Stimulated activated naive CD8-positive, alpha-beta T cell treated with anti-CD3 and anti-CD28 coated beads, Interleukin-15, Interleukin-2, amounts not matched to agents 100 ng/mL and 50 ng/mL, for 24 hours (primary cell): ENCODE results near the gene NPAS3.

Source experiments
- H3K27ac Mint-ChIP-seq: one replicate; pipeline ENCODE4 v1.8.0; 2021; ENCODE audit warnings: mild to moderate bottlenecking, mixed read lengths
- H3K27me3 Mint-ChIP-seq: one replicate; pipeline ENCODE4 v1.8.0; 2021; ENCODE audit warnings: mixed read lengths
- H3K36me3 Mint-ChIP-seq: one replicate; pipeline ENCODE4 v1.8.0; 2021; ENCODE audit warnings: low read depth, mixed read lengths
- H3K4me1 Mint-ChIP-seq: one replicate; pipeline ENCODE4 v1.8.0; 2021; ENCODE audit warnings: low read depth, mixed read lengths
- H3K4me3 Mint-ChIP-seq: one replicate; pipeline ENCODE4 v1.8.0; 2021; ENCODE audit warnings: mild to moderate bottlenecking, mixed read lengths
- H3K9me3 Mint-ChIP-seq: one replicate; pipeline ENCODE4 v1.8.0; 2021; ENCODE audit warnings: mixed read lengths

Gene NPAS3

DNA sequence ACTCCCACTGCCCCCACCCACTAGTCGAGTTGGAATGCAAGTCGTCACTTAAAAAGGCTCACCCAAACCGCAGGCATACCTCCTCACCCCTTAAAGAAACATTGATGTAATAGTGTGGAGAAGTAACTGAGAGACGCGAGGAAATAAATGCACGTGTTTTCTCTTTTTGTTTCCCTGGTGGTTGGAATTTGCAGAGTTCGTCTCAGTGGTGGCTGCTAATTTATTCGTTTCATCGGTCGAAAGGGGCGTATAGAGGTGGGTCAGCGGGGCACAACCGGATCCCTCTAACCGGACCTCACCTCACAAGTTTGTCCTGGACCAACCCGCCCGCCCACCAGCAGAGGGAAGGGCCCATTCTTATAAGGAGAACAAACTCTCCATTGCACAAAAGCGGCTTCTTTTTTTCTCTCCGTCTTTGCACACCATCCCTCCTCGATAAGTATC lies 5.0 kb upstream of the NPAS3 start:
- H3K27me3 Mint-ChIP-seq = peaks cover 69% of the 10 kb centered on the region
- no peaks in the 10 kb centered on the region for H3K9me3 Mint-ChIP-seq
- no peak overlapping the region for H3K27ac Mint-ChIP-seq
- H3K4me3 Mint-ChIP-seq = no peak overlapping the region
- H3K36me3 Mint-ChIP-seq = no peaks in the 10 kb centered on the region
- H3K4me1 Mint-ChIP-seq = peaks cover 10% of the 10 kb centered on the region

DNA sequence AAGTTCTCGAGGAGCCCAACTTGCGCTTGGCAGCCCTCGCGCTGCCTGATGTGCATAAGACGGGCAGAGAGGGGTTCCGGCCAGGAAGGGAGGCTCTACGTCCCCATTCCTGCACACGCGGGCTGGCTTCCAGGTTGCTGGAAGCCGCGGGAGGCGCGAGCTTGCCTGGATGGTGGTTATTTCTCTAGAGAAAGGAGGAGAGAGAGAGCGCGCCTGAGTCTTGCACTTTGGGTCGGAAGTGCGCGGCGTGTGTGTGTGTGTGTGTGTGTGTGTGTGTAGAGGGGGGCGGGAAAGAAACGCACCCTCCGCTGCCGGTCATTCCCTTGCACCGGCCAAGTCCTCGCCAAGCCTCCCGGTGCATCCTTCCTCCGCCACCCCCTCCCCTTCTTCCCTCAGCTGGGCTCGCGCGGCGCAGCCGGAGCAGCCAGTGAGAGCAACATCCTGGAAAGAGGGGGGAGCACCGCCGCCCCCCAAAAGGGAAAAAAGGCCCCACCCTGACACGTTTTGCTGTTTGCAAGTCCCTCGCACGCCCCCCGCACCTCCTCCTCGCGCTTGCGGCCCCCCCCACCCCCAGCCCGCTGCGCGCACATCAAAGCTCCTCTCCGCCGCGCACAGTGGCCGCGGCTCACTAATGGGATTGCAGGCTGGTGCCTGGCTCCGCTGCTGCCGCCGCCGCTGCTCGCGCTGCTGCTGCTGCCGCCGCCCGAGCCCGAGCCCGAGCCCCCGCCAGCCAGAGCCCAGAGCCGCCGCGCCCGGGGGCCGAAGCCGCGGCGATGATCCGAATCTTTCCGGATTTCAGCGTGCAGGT lies 4.4 kb upstream of the NPAS3 start:
- Mint-ChIP-seq H3K4me3 (no peak overlapping the region), H3K9me3 (no peaks in the 10 kb centered on the region), H3K4me1 (peaks cover 10% of the 10 kb centered on the region), H3K27me3 (peaks cover 69% of the 10 kb centered on the region), H3K36me3 (no peaks in the 10 kb centered on the region), H3K27ac (no peak overlapping the region)

DNA sequence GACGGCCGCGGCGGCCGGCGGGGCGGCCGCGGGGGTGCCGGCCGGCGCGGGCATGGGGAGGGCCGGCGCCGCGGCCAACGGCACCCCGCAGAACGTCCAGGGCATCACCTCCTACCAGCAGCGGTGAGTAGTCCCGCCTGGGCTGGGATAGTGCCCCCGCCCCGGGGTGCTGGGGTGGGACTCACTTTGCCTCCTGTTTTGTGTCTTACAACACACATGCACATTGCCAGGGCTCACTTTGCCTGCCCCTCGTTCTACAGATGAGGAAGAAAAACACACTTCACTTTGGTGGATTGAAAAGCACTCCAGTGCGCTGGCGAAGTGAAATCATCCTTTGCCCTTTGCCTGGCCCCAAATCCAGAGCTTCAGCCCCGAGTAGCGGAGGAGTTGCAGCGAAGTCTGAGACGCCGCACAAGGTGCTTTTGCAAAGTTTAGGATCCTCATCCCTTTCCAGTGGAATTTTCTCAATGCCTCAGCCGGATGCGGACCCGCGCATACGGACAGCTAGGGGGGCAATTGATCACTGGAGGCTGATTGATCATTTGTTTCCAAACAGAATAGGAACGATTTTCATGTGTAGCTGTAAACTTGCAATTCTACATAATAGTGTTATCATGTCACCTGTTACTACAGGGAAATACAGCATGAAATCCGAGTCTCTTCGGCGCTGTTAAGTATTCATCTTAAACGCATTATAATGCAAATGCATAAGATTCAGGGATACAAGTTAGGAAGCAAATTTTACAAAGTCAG lies 3.6 kb upstream of the NPAS3 start:
- H3K27ac Mint-ChIP-seq = no peak overlapping the region
- peaks cover 71% of the 10 kb centered on the region for H3K27me3 Mint-ChIP-seq
- H3K36me3 Mint-ChIP-seq = no peaks in the 10 kb centered on the region
- H3K4me3 Mint-ChIP-seq = peak overlapping the region; percentile 17
- peaks cover 13% of the 10 kb centered on the region for H3K4me1 Mint-ChIP-seq
- H3K9me3 Mint-ChIP-seq = no peaks in the 10 kb centered on the region

- peak overlapping the region; percentile 50 for H3K27ac Mint-ChIP-seq
- H3K4me1 Mint-ChIP-seq = peaks cover 7% of the 10 kb centered on the region
- peaks cover 72% of the 10 kb centered on the region for H3K27me3 Mint-ChIP-seq
- no peaks in the 10 kb centered on the region for H3K36me3 Mint-ChIP-seq
- no peaks in the 10 kb centered on the region for H3K9me3 Mint-ChIP-seq
- peak overlapping the region; percentile 70 for H3K4me3 Mint-ChIP-seq
These were observed 781 bp downstream of the NPAS3 start for GRCh38 chr14:32939254-32940065.

GRCh38 chr14:32940066-32940651 lies 1.5 kb downstream of the NPAS3 start:
- H3K27ac Mint-ChIP-seq = peak overlapping the region; percentile 50
- peaks cover 7% of the 10 kb centered on the region for H3K4me1 Mint-ChIP-seq
- peak overlapping the region; percentile 70 for H3K4me3 Mint-ChIP-seq
- H3K27me3 Mint-ChIP-seq = peaks cover 73% of the 10 kb centered on the region
- H3K9me3 Mint-ChIP-seq = no peaks in the 10 kb centered on the region
- H3K36me3 Mint-ChIP-seq = no peaks in the 10 kb centered on the region

DNA sequence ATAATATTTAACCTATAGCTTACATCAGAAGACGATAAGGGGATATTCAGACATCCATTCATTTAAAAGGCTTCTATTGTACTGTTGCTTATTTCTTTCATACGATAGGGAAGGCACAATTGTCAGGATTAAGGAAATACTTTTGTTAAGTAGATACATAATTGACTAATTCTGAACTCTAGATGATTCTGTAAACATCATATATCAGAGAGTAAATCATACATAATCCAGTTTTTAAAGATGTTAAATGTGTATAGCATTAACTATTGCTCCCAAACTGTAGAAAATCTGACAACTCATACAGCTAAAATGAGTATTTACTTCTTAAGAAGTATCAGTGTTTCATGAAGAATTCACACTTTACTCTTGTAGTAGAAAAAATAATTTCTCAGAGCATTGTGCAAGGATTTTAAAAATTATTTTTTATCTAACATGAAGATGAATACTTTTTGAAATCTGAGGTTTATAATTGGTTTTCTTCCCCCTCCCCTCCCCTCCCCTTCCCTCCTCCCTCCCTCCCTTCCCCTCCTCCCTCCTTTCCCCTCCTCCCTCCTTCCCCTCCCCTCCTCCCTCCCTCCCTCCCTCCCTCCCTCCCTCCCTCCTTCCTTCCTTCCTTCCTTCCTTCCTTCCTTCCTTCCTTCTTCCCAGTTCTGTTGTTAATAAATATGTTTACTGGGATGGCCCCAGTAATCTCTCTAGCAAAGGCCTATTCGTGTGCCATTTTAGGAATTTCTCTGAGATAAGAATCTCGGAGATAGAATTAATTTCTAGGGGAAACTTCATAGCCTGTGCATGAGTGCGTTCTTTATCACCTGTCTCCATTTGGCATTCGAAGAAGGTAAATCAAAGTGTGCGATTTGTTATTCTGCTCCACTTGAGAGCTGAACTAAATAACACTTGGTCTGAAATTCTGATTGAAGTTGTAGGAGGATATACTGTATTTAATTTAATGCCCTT lies 2.3 kb downstream of the NPAS3 start:
- Mint-ChIP-seq H3K27ac (no peak overlapping the region), H3K4me3 (no peak overlapping the region), H3K27me3 (peaks cover 72% of the 10 kb centered on the region), H3K9me3 (no peaks in the 10 kb centered on the region), H3K4me1 (peaks cover 7% of the 10 kb centered on the region), H3K36me3 (no peaks in the 10 kb centered on the region)

DNA sequence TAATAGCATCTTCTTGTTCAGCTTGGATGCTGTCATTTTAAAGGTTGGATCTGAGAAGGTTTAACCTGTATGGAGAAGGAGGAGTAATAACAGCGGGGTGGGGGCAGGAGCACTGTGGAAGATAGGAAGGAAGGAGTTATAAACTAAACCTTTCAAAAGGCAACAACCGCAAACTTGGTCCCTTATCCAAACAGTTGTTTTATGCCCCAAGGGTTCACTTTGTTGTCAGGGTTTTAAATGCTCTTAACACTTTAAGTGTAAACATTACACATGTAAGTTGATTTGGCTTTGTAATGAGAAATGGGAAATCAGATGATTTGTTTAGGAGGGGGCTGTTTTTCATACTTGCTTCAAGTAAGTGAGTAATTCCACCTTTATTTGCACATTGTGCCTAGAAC lies 3.0 kb downstream of the NPAS3 start:
- peaks cover 7% of the 10 kb centered on the region for H3K4me1 Mint-ChIP-seq

DNA sequence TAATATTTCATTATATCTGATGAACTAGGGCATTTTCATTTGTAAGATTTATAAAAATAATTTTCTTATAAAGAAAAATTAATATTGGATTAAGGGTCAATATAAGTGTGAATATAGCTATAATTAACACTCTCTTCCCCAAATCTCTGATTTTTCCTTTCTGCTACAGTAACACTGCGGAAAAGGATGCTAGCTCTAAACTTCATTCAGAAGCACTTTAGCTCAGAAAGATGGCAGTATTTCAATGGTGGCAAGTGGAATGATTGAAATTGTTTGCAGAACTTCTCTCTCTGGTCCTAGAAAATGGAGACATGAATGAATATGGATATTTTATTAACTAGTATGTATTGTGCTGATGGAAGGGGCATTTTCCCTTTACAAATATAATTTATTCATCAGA lies 8.4 kb downstream of the NPAS3 start:
- H3K4me1 Mint-ChIP-seq = no peaks in the 10 kb centered on the region
- no peaks in the 10 kb centered on the region for H3K36me3 Mint-ChIP-seq
- no peak overlapping the region for H3K27ac Mint-ChIP-seq
- H3K27me3 Mint-ChIP-seq = peaks cover 55% of the 10 kb centered on the region
- H3K4me3 Mint-ChIP-seq = no peak overlapping the region
- H3K9me3 Mint-ChIP-seq = no peaks in the 10 kb centered on the region

More for the DNA sequence above, 3.0 kb downstream of the NPAS3 start:
- Mint-ChIP-seq H3K36me3 (no peaks in the 10 kb centered on the region), H3K27ac (no peak overlapping the region), H3K9me3 (no peaks in the 10 kb centered on the region), H3K27me3 (peaks cover 66% of the 10 kb centered on the region), H3K4me3 (no peak overlapping the region)

- H3K27ac Mint-ChIP-seq = no peak overlapping the region
- no peaks in the 10 kb centered on the region for H3K4me1 Mint-ChIP-seq
- H3K4me3 Mint-ChIP-seq = no peak overlapping the region
- peaks cover 48% of the 10 kb centered on the region for H3K27me3 Mint-ChIP-seq
- H3K36me3 Mint-ChIP-seq = no peaks in the 10 kb centered on the region
- H3K9me3 Mint-ChIP-seq = no peaks in the 10 kb centered on the region
These were observed 9.1 kb downstream of the NPAS3 start for GRCh38 chr14:32947792-32948191.

- H3K9me3 Mint-ChIP-seq = peaks cover 3% of the 10 kb centered on the region
- no peaks in the 10 kb centered on the region for H3K4me1 Mint-ChIP-seq
- H3K36me3 Mint-ChIP-seq = no peaks in the 10 kb centered on the region
- H3K4me3 Mint-ChIP-seq = no peak overlapping the region
- H3K27ac Mint-ChIP-seq = no peak overlapping the region
- peaks cover 27% of the 10 kb centered on the region for H3K27me3 Mint-ChIP-seq
These were observed 11.9 kb downstream of the NPAS3 start for GRCh38 chr14:32950584-32950983.

DNA sequence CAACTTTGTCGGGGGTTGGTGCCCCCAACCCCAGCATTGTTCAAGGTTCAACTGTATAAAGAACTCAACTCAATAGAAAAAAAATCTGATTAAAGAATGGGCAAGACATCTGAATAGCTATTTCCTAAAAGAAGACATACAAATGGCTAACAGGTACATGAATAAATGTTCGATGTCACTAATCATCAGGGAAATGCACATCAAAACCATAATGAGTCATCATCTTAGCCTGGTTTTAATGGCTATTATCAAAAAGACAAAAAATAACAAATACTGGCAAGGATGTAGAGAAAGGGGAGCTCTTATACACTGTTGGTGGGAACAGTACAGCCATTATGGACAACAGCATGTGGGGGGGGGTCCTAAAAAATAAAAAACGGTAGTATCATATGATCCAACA lies 28.7 kb downstream of the NPAS3 start:
- Mint-ChIP-seq H3K4me1 (no peaks in the 10 kb centered on the region), H3K27me3 (no peaks in the 10 kb centered on the region), H3K36me3 (no peaks in the 10 kb centered on the region), H3K4me3 (no peak overlapping the region), H3K27ac (no peak overlapping the region), H3K9me3 (no peaks in the 10 kb centered on the region)

DNA sequence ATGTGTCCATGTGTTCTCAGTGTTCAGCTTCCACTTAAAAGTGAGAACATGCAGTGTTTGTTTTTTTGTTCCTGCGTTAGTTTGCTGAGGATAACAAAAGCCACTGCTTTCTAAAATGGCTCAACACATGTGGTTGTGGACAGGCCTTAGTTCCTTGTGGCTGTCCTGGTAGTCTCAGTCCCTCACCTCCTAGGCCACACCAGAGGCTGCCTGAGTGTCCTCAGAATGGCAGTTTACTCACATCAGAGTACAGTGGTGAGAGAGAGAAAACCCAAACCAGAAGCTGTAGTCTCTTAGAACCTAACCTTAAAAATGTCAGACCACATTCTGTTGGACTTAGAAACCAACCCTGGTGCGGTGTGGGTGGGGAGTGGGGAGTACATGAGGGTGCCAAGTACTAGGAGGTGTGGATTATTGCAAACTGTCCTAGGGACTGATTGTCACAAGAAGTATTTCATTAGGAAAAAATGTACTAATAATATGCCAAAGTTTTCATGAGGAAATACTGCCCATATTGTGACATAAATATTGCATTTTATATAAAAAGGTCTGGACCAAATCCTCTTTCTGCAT lies 30.4 kb downstream of the NPAS3 start:
- Mint-ChIP-seq H3K36me3 (no peaks in the 10 kb centered on the region), H3K27ac (no peak overlapping the region), H3K27me3 (no peaks in the 10 kb centered on the region), H3K4me3 (no peak overlapping the region), H3K9me3 (no peaks in the 10 kb centered on the region), H3K4me1 (no peaks in the 10 kb centered on the region)

DNA sequence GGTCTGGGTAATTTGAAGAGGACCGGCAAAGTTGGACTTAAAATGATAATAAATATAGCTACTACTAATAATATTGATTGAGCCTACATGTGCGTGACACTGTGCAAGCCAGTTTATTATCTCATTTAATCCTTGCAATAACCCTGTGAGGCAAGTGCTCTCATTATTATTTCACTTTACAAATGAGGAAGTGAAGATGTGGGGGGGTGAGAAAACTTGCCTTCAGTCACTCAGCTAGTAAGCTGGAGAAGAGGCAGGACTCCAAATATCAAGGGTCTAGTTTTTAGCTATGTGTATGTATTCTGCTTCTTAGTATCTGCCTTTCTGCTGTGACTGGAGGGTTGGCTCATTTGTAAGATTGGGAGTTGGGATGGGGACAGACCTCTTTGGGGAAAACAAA lies 39.2 kb downstream of the NPAS3 start:
- Mint-ChIP-seq H3K27me3 (no peaks in the 10 kb centered on the region), H3K27ac (no peak overlapping the region)

More for the DNA sequence above, 39.2 kb downstream of the NPAS3 start:
- Mint-ChIP-seq H3K4me1 (no peaks in the 10 kb centered on the region), H3K36me3 (no peaks in the 10 kb centered on the region), H3K9me3 (no peaks in the 10 kb centered on the region), H3K4me3 (no peak overlapping the region)
